HepG2 (cell line): ENCODE measurements around the gene VILL. TPM values are rescaled to one million over a fixed set of nuclear protein-coding genes. Genes with fewer than 3 reads are reported as not detected.

Source experiments
- BRD4 ChIP-seq: sonication (generic); formaldehyde crosslinking; IDR thresholded peaks from 2 replicates; pipeline ENCODE4 v1.4.0; 2020; ENCODE audit warnings: missing genetic modification reagents
- ZNF563 ChIP-seq: sonication (generic); formaldehyde crosslinking; IDR thresholded peaks from 2 replicates; pipeline ENCODE4 v1.8.0; 2022; ENCODE audit warnings: mild to moderate bottlenecking, moderate library complexity, missing genetic modification reagents
- polyA plus RNA-seq, 8 experiments: library from polyadenylated mRNA; depleted of rRNA in 3 of 8; stranded (reverse) in 7 of 8; unstranded in 1 of 8; fragments of >200 nt; fragmentation: Illumina TruSeq in 4 of 8; extraction: Trizol in 4 of 8; gene quantifications; 2 replicates each; pipeline versions ENCODE4 v1.2.1 to v1.2.3, GENCODE V29; 2011 to 2016; ENCODE audit warnings: low read depth in 4 of 8, missing spikeins in 1 of 8, mixed read lengths in 1 of 8; ENCODE audit not compliant: insufficient read depth in 1 of 8
- total RNA-seq, 5 experiments: library from RNA; depleted of rRNA; stranded (reverse); fragments of >200 nt; fragmentation: Illumina TruSeq; extraction: Trizol; gene quantifications; 2 replicates each; pipeline ENCODE4 v1.2.3, GENCODE V29; 2016; ENCODE audit warnings: low read depth in 1 of 5
- TF ChIP-seq, protein P1 (sequence below): sonication (generic); formaldehyde crosslinking; IDR thresholded peaks from 2 replicates; pipeline ENCODE4 v1.5.0; 2020; ENCODE audit warnings: mild to moderate bottlenecking, missing genetic modification reagents, borderline replicate concordance

VILL gene
- total and polyA plus RNA-seq, 2 of the 13 experiments (the other 11 are each of a cell fraction or from before 2014, with no cell fraction given): 3.2 to 5.3 TPM

- TF ChIP-seq ZNF563 (CRISPR knock-in tag) (no peak), BRD4 (CRISPR knock-in tag) (no peak)
- TF ChIP-seq, protein P1, sequence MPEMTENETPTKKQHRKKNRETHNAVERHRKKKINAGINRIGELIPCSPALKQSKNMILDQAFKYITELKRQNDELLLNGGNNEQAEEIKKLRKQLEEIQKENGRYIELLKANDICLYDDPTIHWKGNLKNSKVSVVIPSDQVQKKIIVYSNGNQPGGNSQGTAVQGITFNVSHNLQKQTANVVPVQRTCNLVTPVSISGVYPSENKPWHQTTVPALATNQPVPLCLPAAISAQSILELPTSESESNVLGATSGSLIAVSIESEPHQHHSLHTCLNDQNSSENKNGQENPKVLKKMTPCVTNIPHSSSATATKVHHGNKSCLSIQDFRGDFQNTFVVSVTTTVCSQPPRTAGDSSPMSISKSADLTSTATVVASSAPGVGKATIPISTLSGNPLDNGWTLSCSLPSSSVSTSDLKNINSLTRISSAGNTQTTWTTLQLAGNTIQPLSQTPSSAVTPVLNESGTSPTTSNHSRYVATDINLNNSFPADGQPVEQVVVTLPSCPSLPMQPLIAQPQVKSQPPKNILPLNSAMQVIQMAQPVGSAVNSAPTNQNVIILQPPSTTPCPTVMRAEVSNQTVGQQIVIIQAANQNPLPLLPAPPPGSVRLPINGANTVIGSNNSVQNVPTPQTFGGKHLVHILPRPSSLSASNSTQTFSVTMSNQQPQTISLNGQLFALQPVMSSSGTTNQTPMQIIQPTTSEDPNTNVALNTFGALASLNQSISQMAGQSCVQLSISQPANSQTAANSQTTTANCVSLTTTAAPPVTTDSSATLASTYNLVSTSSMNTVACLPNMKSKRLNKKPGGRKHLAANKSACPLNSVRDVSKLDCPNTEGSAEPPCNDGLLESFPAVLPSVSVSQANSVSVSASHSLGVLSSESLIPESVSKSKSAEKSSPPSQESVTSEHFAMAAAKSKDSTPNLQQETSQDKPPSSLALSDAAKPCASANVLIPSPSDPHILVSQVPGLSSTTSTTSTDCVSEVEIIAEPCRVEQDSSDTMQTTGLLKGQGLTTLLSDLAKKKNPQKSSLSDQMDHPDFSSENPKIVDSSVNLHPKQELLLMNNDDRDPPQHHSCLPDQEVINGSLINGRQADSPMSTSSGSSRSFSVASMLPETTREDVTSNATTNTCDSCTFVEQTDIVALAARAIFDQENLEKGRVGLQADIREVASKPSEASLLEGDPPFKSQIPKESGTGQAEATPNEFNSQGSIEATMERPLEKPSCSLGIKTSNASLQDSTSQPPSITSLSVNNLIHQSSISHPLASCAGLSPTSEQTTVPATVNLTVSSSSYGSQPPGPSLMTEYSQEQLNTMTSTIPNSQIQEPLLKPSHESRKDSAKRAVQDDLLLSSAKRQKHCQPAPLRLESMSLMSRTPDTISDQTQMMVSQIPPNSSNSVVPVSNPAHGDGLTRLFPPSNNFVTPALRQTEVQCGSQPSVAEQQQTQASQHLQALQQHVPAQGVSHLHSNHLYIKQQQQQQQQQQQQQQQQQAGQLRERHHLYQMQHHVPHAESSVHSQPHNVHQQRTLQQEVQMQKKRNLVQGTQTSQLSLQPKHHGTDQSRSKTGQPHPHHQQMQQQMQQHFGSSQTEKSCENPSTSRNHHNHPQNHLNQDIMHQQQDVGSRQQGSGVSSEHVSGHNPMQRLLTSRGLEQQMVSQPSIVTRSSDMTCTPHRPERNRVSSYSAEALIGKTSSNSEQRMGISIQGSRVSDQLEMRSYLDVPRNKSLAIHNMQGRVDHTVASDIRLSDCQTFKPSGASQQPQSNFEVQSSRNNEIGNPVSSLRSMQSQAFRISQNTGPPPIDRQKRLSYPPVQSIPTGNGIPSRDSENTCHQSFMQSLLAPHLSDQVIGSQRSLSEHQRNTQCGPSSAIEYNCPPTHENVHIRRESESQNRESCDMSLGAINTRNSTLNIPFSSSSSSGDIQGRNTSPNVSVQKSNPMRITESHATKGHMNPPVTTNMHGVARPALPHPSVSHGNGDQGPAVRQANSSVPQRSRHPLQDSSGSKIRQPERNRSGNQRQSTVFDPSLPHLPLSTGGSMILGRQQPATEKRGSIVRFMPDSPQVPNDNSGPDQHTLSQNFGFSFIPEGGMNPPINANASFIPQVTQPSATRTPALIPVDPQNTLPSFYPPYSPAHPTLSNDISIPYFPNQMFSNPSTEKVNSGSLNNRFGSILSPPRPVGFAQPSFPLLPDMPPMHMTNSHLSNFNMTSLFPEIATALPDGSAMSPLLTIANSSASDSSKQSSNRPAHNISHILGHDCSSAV: no peak
- TF ChIP-seq, all 625 proteins: peak for 68
These were observed 25.9 kb upstream of the VILL start (continued) for GRCh38 chr3:37964716-37965115.
